Measurements from ENCODE around the gene UBL7. TPM values are rescaled to one million over a fixed set of nuclear protein-coding genes. Genes with fewer than 3 reads are reported as not detected.

UBL7 gene
- total RNA-seq, 1 experiment from 2014 or later = 47.5 TPM

- Histone ChIP-seq H3K56ac (ENCODE audit: insufficient read length, low read depth, low read length) (no peak overlapping the region), H4K20me1 (ENCODE audit: control insufficient read depth, insufficient read depth, insufficient read length) (no peaks in the 10 kb centered on the region), H3K79me2 (ENCODE audit: insufficient read depth, low read length) (0 out of 2 replicates have a peak, but pooled peaks cover 2% of the 10 kb centered on the region), H2BK120ac (ENCODE audit: low read depth, low read length, poor library complexity, severe bottlenecking) (no peak overlapping the region), H3K4ac (ENCODE audit: low read depth, low read length) (no peak overlapping the region), H3K9me3 (ENCODE audit: control insufficient read depth, low read depth, low read length) (no peaks in the 10 kb centered on the region), H4K5ac (ENCODE audit: insufficient read length, low read depth, low read length) (no peak overlapping the region), H3K4me2 (ENCODE audit: insufficient read depth, insufficient read length, low read length) (no peak overlapping the region), H3K18ac (ENCODE audit: insufficient read length, low read depth, low read length) (no peak overlapping the region), H2BK20ac (ENCODE audit: low read depth, low read length, poor library complexity, severe bottlenecking) (no peak overlapping the region), H2BK5ac (ENCODE audit: insufficient read length, low read length) (no peak overlapping the region), H2AK5ac (ENCODE audit: insufficient read length, low read length) (no peak overlapping the region), H3K4me1 (ENCODE audit: insufficient read depth, low read length) (peaks cover 2% of the 10 kb centered on the region; the same call in 1 of the 2 replicates), H2AFZ (ENCODE audit: low read length) (no peak overlapping the region), H3K27me3 (ENCODE audit: insufficient read depth, low read length) (no peaks in the 10 kb centered on the region), H4K8ac (replicated peaks; ENCODE audit: insufficient read length, low read depth, low read length) (no peak overlapping the region), H2BK15ac (ENCODE audit: low read depth, low read length) (no peak overlapping the region), H3K79me1 (ENCODE audit: insufficient read depth, low read depth, low read length, poor library complexity, severe bottlenecking) (no peaks in the 10 kb centered on the region), H3K23me2 (ENCODE audit: insufficient read length, low read depth, low read length, poor library complexity, severe bottlenecking) (no peaks in the 10 kb centered on the region), H3K23ac (ENCODE audit: insufficient read length, low read depth, low read length) (no peak overlapping the region), H3K27ac (ENCODE audit: insufficient read length, low read depth, low read length) (no peak overlapping the region), H3K14ac (ENCODE audit: insufficient read depth, low read length) (no peak overlapping the region), H3K9ac (ENCODE audit: extremely low read depth, insufficient read length, low read length) (no peak overlapping the region), H2BK12ac (ENCODE audit: insufficient read length, low read depth, low read length) (no peak overlapping the region), H3T11ph (ENCODE audit: low read length) (no peak overlapping the region), H4K91ac (ENCODE audit: insufficient read length, low read depth, low read length) (no peak overlapping the region)
- Mint-ChIP-seq H3K4me3 (no peak overlapping the region), H3K27ac (no peak overlapping the region), H3K9me3 (no peaks in the 10 kb centered on the region), H3K36me3 (ENCODE audit: insufficient read depth in 1 of 3, low read depth in 3 of 3) (peaks cover 6 to 10% (median 9%) of the 10 kb centered on the region in 3 experiments), H3K4me1 (peaks cover 17 to 24% of the 10 kb centered on the region in 2 experiments), H3K27me3 (ENCODE audit: low read depth) (no peaks in the 10 kb centered on the region; the same call in 1 of the 2 replicates)
- no peak for DNase-seq
- TF ChIP-seq, protein P1, sequence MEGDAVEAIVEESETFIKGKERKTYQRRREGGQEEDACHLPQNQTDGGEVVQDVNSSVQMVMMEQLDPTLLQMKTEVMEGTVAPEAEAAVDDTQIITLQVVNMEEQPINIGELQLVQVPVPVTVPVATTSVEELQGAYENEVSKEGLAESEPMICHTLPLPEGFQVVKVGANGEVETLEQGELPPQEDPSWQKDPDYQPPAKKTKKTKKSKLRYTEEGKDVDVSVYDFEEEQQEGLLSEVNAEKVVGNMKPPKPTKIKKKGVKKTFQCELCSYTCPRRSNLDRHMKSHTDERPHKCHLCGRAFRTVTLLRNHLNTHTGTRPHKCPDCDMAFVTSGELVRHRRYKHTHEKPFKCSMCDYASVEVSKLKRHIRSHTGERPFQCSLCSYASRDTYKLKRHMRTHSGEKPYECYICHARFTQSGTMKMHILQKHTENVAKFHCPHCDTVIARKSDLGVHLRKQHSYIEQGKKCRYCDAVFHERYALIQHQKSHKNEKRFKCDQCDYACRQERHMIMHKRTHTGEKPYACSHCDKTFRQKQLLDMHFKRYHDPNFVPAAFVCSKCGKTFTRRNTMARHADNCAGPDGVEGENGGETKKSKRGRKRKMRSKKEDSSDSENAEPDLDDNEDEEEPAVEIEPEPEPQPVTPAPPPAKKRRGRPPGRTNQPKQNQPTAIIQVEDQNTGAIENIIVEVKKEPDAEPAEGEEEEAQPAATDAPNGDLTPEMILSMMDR (conservative IDR thresholded peaks at IDR 0.05) = no peak
- WGBS (ENCODE audit: extremely low coverage, insufficient read length, low lambda C conversion rate) = no CpG with 5 or more reads among the region's 9 CpGs
Observed at GRCh38 chr15:74417670-74418069, 43.3 kb downstream of the UBL7 start.

Data from H9 (cell line).